Measurements from ENCODE around the gene SULT4A1. TPM values are rescaled to one million over a fixed set of nuclear protein-coding genes. Genes with fewer than 3 reads are reported as not detected.

SULT4A1 gene
- total and polyA plus RNA-seq, 10 of the 15 experiments (the other 5 are each of a cell fraction or from before 2014, with no cell fraction given), result not detected

DNA sequence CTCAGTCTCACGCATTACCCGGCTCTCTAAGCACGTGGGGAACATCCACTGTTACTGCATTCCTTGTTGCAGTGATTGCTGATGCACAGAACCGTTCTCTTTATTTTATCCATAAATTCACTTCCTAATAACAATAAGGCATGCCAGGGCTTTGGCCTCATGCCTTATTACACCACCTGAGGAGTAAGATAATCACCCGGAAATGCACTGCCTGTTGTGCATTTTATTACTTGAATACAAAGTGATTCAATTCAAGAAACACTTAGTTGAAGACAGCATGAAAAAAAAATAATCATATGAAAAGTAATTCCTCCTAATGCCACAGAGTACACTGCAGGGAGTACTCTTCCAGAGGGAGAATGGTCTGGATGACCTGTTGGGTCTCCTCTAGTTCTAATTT lies 69.4 kb downstream of the SULT4A1 start:
- Histone ChIP-seq H3K4me3 (no peak overlapping the region), H3K9ac (ENCODE audit: control insufficient read depth, insufficient read depth, low read length) (no peak overlapping the region), H3K36me3 (ENCODE audit: control insufficient read depth in 2 of 2, insufficient read depth in 2 of 2, low read length in 1 of 2) (no peaks in the 10 kb centered on the region), H3K27ac (ENCODE audit: control insufficient read depth, insufficient read depth) (no peak overlapping the region), H2AFZ (ENCODE audit: control insufficient read depth, low read depth, low read length) (no peak overlapping the region), H4K20me1 (ENCODE audit: control insufficient read depth, insufficient read depth) (no peaks in the 10 kb centered on the region), H3K27me3 (replicated peaks in 1 of 2; ENCODE audit: control insufficient read depth in 2 of 2, insufficient read depth in 2 of 2, low read length in 1 of 2) (no peaks in the 10 kb centered on the region), H3K79me2 (ENCODE audit: control insufficient read depth, insufficient read depth, low read length) (no peaks in the 10 kb centered on the region), H3K9me3 (replicated peaks; ENCODE audit: control insufficient read depth, insufficient read depth, low read length) (no peaks in the 10 kb centered on the region), H3K4me2 (ENCODE audit: control insufficient read depth, insufficient read depth) (no peak overlapping the region), H3K4me1 (ENCODE audit: control insufficient read depth, insufficient read depth, low read length) (peaks cover 2% of the 10 kb centered on the region; the same call in 1 of the 2 replicates)
- BruUV-seq (replicated peaks), result no TSS peak
- intact Hi-C loops (cut with micrococcal nuclease; ENCODE audit: unreplicated experiment), result no loop called here
- FAIRE-seq (no peak), DNase-seq (ENCODE audit: low read depth, low spot score) (no peak), ATAC-seq (no peak)
- RAD21 ChIA-PET (ENCODE audit: unreplicated experiment), result no interaction called here
- POLR2A ChIA-PET, result no interaction called here
- SMC1A ChIA-PET (ENCODE audit: uncharacterized antibody, unreplicated experiment), result no interaction called here
- CTCF ChIA-PET, result no interaction called here
- in situ Hi-C loops (cut with MboI), result no loop called here
- WGBS (ENCODE audit: insufficient coverage, insufficient replicate concordance, low lambda C conversion rate, missing lambda C conversion rate), result 54% methylated on average over 5 of the region's 5 CpGs
- TF ChIP-seq ZNF217 (IDR thresholded peaks at IDR 0.05) (no peak), TARDBP (IDR thresholded peaks at IDR 0.05; ENCODE audit: borderline replicate concordance) (no peak), ATF7 (IDR thresholded peaks at IDR 0.05; ENCODE audit: low read depth) (no peak), PAX5 (IDR thresholded peaks at IDR 0.05; ENCODE audit: borderline replicate concordance, low read depth, low read length) (no peak), NFYA (IDR thresholded peaks at IDR 0.05; ENCODE audit: borderline replicate concordance, low read depth, low read length) (no peak), SMAD5 (IDR thresholded peaks at IDR 0.05; ENCODE audit: low read depth) (no peak), ZZZ3 (IDR thresholded peaks at IDR 0.05; ENCODE audit: control insufficient read depth, insufficient read length, low read depth) (no peak)
- TF ChIP-seq, protein P1, sequence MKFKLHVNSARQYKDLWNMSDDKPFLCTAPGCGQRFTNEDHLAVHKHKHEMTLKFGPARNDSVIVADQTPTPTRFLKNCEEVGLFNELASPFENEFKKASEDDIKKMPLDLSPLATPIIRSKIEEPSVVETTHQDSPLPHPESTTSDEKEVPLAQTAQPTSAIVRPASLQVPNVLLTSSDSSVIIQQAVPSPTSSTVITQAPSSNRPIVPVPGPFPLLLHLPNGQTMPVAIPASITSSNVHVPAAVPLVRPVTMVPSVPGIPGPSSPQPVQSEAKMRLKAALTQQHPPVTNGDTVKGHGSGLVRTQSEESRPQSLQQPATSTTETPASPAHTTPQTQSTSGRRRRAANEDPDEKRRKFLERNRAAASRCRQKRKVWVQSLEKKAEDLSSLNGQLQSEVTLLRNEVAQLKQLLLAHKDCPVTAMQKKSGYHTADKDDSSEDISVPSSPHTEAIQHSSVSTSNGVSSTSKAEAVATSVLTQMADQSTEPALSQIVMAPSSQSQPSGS (IDR thresholded peaks at IDR 0.05; ENCODE audit: low read length), result no peak
- TF ChIP-seq, protein P2, sequence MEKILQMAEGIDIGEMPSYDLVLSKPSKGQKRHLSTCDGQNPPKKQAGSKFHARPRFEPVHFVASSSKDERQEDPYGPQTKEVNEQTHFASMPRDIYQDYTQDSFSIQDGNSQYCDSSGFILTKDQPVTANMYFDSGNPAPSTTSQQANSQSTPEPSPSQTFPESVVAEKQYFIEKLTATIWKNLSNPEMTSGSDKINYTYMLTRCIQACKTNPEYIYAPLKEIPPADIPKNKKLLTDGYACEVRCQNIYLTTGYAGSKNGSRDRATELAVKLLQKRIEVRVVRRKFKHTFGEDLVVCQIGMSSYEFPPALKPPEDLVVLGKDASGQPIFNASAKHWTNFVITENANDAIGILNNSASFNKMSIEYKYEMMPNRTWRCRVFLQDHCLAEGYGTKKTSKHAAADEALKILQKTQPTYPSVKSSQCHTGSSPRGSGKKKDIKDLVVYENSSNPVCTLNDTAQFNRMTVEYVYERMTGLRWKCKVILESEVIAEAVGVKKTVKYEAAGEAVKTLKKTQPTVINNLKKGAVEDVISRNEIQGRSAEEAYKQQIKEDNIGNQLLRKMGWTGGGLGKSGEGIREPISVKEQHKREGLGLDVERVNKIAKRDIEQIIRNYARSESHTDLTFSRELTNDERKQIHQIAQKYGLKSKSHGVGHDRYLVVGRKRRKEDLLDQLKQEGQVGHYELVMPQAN (conservative IDR thresholded peaks at IDR 0.05), result no peak
- TF ChIP-seq, protein P3, sequence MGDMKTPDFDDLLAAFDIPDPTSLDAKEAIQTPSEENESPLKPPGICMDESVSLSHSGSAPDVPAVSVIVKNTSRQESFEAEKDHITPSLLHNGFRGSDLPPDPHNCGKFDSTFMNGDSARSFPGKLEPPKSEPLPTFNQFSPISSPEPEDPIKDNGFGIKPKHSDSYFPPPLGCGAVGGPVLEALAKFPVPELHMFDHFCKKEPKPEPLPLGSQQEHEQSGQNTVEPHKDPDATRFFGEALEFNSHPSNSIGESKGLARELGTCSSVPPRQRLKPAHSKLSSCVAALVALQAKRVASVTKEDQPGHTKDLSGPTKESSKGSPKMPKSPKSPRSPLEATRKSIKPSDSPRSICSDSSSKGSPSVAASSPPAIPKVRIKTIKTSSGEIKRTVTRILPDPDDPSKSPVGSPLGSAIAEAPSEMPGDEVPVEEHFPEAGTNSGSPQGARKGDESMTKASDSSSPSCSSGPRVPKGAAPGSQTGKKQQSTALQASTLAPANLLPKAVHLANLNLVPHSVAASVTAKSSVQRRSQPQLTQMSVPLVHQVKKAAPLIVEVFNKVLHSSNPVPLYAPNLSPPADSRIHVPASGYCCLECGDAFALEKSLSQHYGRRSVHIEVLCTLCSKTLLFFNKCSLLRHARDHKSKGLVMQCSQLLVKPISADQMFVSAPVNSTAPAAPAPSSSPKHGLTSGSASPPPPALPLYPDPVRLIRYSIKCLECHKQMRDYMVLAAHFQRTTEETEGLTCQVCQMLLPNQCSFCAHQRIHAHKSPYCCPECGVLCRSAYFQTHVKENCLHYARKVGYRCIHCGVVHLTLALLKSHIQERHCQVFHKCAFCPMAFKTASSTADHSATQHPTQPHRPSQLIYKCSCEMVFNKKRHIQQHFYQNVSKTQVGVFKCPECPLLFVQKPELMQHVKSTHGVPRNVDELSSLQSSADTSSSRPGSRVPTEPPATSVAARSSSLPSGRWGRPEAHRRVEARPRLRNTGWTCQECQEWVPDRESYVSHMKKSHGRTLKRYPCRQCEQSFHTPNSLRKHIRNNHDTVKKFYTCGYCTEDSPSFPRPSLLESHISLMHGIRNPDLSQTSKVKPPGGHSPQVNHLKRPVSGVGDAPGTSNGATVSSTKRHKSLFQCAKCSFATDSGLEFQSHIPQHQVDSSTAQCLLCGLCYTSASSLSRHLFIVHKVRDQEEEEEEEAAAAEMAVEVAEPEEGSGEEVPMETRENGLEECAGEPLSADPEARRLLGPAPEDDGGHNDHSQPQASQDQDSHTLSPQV (IDR thresholded peaks at IDR 0.05), result no peak
- TF ChIP-seq, protein P4, sequence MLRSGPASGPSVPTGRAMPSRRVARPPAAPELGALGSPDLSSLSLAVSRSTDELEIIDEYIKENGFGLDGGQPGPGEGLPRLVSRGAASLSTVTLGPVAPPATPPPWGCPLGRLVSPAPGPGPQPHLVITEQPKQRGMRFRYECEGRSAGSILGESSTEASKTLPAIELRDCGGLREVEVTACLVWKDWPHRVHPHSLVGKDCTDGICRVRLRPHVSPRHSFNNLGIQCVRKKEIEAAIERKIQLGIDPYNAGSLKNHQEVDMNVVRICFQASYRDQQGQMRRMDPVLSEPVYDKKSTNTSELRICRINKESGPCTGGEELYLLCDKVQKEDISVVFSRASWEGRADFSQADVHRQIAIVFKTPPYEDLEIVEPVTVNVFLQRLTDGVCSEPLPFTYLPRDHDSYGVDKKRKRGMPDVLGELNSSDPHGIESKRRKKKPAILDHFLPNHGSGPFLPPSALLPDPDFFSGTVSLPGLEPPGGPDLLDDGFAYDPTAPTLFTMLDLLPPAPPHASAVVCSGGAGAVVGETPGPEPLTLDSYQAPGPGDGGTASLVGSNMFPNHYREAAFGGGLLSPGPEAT (IDR thresholded peaks at IDR 0.05; ENCODE audit: low read depth), result no peak
- TF ChIP-seq, protein P5, sequence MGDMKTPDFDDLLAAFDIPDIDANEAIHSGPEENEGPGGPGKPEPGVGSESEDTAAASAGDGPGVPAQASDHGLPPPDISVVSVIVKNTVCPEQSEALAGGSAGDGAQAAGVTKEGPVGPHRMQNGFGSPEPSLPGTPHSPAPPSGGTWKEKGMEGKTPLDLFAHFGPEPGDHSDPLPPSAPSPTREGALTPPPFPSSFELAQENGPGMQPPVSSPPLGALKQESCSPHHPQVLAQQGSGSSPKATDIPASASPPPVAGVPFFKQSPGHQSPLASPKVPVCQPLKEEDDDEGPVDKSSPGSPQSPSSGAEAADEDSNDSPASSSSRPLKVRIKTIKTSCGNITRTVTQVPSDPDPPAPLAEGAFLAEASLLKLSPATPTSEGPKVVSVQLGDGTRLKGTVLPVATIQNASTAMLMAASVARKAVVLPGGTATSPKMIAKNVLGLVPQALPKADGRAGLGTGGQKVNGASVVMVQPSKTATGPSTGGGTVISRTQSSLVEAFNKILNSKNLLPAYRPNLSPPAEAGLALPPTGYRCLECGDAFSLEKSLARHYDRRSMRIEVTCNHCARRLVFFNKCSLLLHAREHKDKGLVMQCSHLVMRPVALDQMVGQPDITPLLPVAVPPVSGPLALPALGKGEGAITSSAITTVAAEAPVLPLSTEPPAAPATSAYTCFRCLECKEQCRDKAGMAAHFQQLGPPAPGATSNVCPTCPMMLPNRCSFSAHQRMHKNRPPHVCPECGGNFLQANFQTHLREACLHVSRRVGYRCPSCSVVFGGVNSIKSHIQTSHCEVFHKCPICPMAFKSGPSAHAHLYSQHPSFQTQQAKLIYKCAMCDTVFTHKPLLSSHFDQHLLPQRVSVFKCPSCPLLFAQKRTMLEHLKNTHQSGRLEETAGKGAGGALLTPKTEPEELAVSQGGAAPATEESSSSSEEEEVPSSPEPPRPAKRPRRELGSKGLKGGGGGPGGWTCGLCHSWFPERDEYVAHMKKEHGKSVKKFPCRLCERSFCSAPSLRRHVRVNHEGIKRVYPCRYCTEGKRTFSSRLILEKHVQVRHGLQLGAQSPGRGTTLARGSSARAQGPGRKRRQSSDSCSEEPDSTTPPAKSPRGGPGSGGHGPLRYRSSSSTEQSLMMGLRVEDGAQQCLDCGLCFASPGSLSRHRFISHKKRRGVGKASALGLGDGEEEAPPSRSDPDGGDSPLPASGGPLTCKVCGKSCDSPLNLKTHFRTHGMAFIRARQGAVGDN (IDR thresholded peaks at IDR 0.05), result no peak

Data from GM12878 (cell line).